Rectal smooth muscle tissue (tissue), 1 donor: ENCODE results near the gene CAPZB.

ENCODE experiments used
- H3K27ac ChIP-seq: one replicate; pipeline ENCODE4 v1.7.0; 2013; ENCODE audit warnings: low read depth, low read length, inconsistent platforms
- H3K27me3 ChIP-seq: one replicate; pipeline ENCODE4 v1.7.0; 2013; ENCODE audit warnings: low read length; ENCODE audit not compliant: control insufficient read depth, insufficient read depth
- H3K36me3 ChIP-seq: one replicate; pipeline ENCODE4 v1.7.0; 2013; ENCODE audit warnings: low read length; ENCODE audit not compliant: control insufficient read depth, insufficient read depth
- H3K4me1 ChIP-seq: one replicate; pipeline ENCODE4 v1.7.0; 2013; ENCODE audit warnings: low read length; ENCODE audit not compliant: control insufficient read depth, insufficient read depth
- H3K4me3 ChIP-seq: one replicate; pipeline ENCODE4 v1.7.0; 2013; ENCODE audit warnings: low read length
- H3K9ac ChIP-seq: one replicate; pipeline ENCODE4 v1.7.0; 2013; ENCODE audit warnings: low read length

Gene CAPZB

DNA sequence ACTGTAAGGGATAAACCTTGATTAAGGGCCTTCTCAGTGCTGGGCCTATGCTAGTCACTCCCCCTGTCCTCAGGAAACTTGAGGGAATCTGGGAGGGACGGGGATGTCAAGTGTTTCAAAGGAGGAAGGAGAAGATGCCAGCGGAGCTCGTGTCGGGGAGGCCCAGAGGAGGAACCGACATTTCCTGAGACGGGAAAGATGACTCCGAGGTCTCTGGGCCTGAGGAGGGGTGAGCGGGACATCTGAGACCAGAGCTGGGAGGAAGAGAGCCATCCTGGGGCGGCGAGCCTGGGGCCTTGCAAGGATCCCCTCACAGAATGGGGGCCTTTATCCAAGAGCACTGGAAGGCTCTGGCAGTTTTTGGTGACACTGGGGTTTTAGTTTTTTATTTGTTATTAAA, 162.9 kb downstream of the CAPZB start:
- H3K4me3 ChIP-seq: no peak overlapping the region
- no peaks in the 10 kb centered on the region for H3K4me1 ChIP-seq
- H3K27me3 ChIP-seq: no peaks in the 10 kb centered on the region
- peaks cover 24% of the 10 kb centered on the region for H3K36me3 ChIP-seq
- H3K27ac ChIP-seq: no peak overlapping the region
- H3K9ac ChIP-seq: no peak overlapping the region

DNA sequence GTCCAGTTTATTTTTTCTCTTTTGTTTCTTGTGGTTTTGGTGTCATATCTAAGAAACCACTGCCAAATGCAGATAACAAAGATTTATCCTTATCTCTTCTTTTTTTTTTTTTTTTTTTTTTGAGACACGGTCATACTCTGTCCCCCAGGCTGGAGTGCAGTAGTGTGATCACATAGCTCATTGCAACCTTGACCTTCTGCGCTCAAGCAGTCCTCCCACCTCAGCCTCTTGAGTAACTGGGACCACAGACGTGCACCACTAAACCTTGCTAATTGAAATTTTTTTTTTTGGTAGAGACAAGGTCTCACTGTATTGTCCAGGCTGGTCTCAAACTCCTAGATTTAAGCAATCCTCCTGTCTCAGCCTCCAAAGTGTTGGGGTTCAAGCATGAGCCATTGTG, 164.3 kb downstream of the CAPZB start:
- Histone ChIP-seq H3K4me1 (no peaks in the 10 kb centered on the region), H3K9ac (no peak overlapping the region), H3K4me3 (no peak overlapping the region), H3K36me3 (peaks cover 14% of the 10 kb centered on the region), H3K27me3 (no peaks in the 10 kb centered on the region), H3K27ac (no peak overlapping the region)

DNA sequence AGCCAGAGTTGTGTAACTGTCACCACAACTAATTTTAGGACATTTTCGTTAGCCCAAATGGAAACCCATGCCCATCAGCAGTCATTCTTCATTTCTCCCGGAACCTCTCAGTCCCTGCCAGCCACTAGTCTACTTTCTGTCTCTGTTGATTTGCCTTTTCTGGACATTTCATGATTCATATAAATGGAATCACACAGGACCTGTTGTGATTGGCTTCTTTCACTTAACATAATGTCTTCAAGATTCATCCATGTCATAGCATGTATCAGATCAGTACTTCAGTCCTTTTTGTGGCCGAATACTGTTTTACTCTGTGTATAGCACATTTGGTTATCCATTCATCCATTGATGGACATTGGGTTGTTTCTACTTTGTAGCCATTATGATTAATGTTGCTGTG, 166.1 kb downstream of the CAPZB start:
- H3K4me3 ChIP-seq: no peak overlapping the region
- H3K27me3 ChIP-seq: no peaks in the 10 kb centered on the region
- H3K4me1 ChIP-seq: no peaks in the 10 kb centered on the region
- H3K36me3 ChIP-seq: peaks cover 4% of the 10 kb centered on the region
- no peak overlapping the region for H3K9ac ChIP-seq
- H3K27ac ChIP-seq: no peak overlapping the region

DNA sequence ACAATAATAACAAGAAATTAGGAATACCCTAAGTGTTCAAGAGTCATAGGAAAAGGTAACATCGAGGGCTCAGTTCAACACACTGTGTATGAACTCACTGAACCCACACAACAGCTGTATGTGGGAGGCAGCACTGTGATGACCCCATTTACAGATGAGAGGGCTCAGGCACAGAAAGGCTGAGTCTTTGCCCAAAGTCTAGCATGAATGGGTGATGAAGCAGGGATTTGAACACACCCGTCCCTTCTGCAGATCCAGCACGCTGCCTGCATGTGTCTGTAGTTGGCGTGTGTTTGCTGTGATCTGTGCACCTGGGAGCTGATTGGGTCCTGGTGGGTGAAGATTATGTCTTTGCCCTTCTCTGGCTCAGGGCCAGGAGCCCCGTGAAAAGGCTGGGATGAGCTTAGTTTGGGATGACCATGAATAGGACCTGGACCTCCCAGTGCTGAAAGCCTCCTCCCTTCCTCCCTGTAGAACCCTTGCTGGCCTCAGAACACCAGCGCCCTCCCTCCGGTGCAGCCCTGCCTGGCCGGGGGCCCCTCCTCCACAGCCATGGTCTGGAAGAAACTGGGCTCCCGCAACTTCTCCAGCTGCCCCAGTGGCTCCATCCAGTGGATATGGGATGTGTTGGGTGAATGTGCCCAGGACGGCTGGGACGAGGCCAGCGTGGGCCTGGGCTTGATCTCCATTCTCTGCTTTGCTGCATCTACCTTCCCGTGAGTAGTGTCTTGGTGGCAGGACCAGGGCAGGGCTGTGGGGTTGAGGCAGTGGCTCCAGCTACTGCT, 168.0 kb downstream of the CAPZB start:
- H3K36me3 ChIP-seq: peaks cover 1% of the 10 kb centered on the region
- H3K27ac ChIP-seq: no peak overlapping the region
- no peak overlapping the region for H3K4me3 ChIP-seq
- peaks cover 6% of the 10 kb centered on the region for H3K4me1 ChIP-seq
- no peaks in the 10 kb centered on the region for H3K27me3 ChIP-seq
- H3K9ac ChIP-seq: no peak overlapping the region

DNA sequence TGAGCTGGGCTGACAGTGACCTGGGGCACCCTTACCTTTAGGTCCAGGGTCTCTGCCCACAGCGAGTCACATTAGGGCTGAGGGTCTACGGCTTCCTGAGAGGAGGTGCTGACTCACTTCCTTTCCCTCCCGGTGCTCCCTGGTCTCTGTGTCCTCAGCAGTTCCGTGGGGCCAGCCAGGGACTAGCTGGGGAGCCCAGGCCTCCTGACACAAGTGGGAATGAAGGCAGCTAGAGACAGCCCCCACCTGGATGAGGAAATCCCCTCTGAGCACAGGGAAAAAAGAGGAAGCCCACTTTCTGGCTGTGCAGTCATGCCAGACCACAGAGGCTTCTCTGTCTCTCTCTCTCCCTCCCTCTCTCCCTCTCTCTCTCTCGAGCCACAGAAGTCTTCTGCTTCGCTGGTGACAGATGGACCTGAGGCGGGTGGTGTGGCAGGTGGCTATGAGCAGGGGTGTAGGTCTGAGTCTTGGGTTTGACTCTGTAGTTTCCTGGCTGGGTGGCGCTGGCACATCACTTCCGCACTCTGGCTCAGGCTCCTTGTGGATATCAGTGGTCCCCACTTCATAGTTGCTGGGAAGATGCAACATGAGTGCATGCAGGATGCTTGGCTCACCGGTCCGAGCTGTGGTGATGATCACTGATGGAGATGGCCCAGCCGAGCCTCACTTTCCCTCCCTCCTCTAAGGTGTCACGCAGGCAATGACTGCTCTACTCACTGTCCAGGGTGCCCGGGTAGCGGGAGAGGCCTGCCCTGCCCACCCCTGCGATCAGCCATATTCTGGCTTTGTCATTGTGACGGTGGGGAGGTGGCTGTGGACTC, 169.8 kb downstream of the CAPZB start:
- Histone ChIP-seq H3K4me3 (no peak overlapping the region), H3K27me3 (no peaks in the 10 kb centered on the region), H3K36me3 (no peaks in the 10 kb centered on the region), H3K9ac (no peak overlapping the region), H3K4me1 (peaks cover 6% of the 10 kb centered on the region), H3K27ac (no peak overlapping the region)

DNA sequence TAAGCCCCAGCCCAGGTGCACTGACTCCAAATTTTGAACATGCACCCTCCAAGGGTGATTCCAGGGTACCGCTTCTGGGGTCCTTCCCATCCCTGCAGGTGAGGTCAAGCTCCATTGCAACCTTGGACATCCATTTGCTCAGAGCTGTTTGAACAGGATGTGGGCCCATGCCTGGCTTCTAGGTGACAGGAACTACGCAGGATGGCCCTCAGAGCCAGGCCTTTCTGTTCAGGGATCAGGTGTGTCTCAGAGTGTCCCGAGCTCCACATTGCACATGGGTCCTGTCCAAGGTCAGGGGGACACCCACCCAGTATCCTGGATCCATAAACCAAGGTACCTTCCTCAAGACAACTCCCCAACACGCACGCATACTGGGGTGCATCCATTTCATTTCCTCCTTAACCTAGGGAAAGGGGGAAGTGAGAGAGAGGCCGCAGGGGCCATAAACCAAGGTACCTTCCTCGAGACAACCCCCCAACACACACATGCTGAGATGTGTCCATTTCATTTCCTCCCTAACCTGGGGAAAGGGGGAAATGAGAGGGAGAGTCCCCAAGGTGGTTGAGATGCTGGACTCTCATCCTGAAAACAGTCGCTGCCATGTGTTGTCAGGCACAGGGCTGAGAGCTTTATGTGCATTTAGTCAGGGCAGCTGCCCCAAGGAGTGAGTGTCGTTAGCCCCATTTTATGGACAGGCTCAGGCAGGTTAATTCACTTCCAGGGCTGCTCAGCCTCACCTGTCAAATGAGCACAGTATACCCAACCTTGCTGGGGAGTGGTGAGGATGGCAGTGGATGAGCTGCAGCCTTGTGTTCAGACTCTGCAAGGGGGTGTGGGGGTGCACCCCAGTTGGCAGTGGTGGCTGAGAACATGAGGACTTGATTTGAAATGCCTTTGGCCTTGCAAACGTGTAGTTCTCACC, 171.1 kb downstream of the CAPZB start:
- H3K27ac ChIP-seq: no peak overlapping the region

DNA sequence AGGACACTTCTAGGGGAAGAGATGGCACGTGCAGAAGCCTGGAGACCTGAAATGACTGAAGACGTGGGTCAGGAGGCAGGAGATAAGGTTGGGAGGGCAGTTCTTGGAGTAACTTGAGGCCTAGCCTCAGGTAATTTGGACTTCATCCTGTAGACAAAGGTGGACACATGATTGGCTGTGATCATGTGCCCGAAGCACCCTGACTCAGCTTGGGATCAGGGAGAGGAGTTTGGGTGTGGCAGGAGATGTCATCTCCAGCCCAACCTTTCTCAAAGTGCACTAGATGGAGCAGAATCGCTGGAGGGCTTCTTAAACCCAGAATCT, 171.7 kb downstream of the CAPZB start:
- peaks cover under 1% of the 10 kb centered on the region for H3K36me3 ChIP-seq
- no peak overlapping the region for H3K27ac ChIP-seq
- H3K27me3 ChIP-seq: no peaks in the 10 kb centered on the region
- peaks cover 6% of the 10 kb centered on the region for H3K4me1 ChIP-seq
- no peak overlapping the region for H3K4me3 ChIP-seq
- no peak overlapping the region for H3K9ac ChIP-seq

More for the DNA sequence above, 171.1 kb downstream of the CAPZB start:
- Histone ChIP-seq H3K4me3 (no peak overlapping the region), H3K4me1 (peaks cover 6% of the 10 kb centered on the region), H3K36me3 (no peaks in the 10 kb centered on the region), H3K9ac (no peak overlapping the region), H3K27me3 (no peaks in the 10 kb centered on the region)

DNA sequence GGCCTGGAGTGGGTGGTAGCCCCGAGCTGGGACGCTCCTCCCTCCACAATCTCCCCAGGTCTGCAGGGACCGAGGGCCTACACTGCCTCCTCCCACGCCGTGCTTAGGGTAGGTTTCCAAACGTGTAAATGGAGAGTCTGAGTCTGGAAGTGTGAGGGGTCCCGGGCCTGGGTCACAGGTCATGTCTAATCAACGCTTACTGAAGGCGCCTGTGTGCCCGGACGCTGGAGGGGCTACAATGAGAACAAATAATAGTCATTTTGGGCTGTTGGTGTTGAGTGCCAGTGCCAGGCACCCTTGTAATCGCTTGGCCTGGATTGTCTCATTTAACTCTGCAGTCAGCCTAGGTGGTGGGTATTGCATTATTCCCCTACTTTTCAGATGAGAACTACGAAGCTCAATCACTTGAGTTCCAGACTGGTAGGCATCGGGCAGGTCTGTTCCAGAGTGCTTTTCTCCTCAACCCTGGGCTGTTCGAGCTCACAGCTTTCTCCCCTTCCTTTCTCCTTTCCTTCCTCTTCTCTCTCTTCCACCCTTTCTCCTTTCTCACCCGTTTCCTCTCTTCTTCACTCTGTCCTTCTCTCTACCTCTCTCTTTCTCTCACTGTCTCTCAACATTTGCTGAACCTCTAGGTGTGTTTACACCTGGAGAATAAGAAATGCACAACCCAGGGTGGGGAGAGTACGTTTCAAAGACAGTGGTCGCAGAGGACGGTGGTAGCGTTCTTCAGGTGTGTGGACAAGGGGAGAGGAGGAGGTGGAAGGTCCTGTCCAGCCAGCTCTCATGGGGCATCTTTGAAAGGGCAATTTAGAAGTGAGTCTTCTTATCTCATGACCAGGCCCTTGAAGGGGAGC, 172.3 kb downstream of the CAPZB start:
- Histone ChIP-seq H3K4me3 (peak overlapping the region; percentile 79), H3K4me1 (peaks cover 6% of the 10 kb centered on the region), H3K36me3 (peaks cover 3% of the 10 kb centered on the region), H3K27me3 (no peaks in the 10 kb centered on the region), H3K27ac (peak overlapping the region; percentile 75), H3K9ac (peak overlapping the region; percentile 45)

DNA sequence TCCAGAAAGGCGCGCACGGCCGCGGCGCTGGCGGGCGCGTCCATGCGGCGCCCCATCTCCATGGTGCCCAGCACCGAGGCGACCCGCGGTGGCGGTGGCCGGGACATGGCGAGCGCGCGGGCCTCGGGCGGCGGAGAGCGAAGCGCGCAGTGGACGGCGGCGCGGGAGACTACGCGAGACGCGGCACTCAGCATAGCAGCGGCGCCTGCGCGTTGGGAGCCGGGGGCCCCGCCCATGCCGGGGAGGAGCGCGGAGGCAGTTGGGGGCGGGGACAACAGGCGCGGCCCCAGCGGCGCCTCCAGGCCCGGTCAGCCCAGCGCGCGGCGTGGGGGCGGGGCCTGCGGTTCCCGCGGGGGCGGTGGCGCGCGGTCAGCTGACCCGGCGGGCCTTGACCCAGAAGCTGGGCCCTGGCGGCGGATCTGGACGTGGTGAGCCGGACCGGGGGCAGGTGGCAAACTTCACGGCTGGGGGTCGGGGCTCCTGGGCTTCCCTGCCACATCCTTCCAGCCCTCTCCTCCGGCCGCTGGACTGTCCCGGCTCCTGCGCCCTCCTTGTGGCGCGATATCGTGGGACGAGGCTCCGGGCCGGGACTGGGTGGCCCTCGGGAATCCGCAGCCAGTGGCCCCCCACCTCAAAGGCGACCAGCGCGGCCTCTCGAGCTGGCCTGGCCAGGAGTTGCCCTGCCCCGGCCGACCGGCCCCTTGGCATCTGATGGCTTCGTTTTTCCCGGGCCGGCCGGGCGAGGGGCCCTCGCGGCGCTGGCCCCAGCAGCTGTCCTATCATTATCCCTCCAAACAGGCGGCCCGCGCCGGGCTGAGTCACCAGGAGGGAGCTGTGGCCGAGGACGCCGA, 173.2 kb downstream of the CAPZB start, which contains the start of the genes AKR7A2 and SLC66A1:
TSS of gene AKR7A2 (minus strand) at position 214 of the 851 bp plus-strand sequence. CDS start at position 194, 20 bp downstream.
TSS of gene SLC66A1 (plus strand) at position 396 of the 851 bp plus-strand sequence. CDS start 5,352 bp downstream, outside the sequence.
- Histone ChIP-seq H3K9ac (peak within 1 kb of the TSS; percentile 59), H3K27ac (peak within 1 kb of the TSS; percentile 75), H3K4me3 (peak within 1 kb of the TSS; percentile 79), H3K4me1 (peaks cover 6% of the 10 kb centered on the region), H3K27me3 (no peaks in the 10 kb centered on the region), H3K36me3 (peaks cover 6% of the 10 kb centered on the region)

DNA sequence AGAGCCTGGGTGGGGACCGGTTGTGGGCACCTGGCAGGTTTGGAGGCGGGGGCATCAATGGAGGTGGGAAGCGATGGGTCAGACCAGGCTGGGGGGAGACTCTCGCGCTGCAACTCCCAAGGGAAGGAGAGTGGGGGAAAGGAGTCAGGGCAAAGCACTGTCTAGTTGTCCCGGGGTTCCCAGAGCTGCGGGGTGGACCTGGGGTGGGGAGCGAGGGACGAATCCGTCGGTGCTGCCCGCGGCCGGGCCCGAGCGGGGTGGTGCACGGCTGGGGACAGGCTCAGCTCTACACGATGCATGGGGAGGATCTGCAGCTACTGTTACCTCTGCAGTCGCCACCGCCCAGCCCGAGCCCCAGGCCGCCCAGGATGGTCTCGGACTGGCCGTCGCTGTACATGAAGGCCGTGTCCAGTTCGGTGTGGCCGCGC, 173.8 kb downstream of the CAPZB start:
- peak overlapping the region; percentile 5 for H3K9ac ChIP-seq
- H3K4me3 ChIP-seq: peak overlapping the region; percentile 78
- H3K27ac ChIP-seq: peak overlapping the region; percentile 38
- H3K27me3 ChIP-seq: no peaks in the 10 kb centered on the region
- H3K4me1 ChIP-seq: peaks cover 6% of the 10 kb centered on the region
- peaks cover 6% of the 10 kb centered on the region for H3K36me3 ChIP-seq
